Measurements from ENCODE around the gene ABRAXAS1.
"Not testable (repeated sequence)": the region's sequence is repeated elsewhere in the genome, so short reads cannot be mapped to it uniquely, and the experiment has no call there.

The ABRAXAS1 gene

DNA sequence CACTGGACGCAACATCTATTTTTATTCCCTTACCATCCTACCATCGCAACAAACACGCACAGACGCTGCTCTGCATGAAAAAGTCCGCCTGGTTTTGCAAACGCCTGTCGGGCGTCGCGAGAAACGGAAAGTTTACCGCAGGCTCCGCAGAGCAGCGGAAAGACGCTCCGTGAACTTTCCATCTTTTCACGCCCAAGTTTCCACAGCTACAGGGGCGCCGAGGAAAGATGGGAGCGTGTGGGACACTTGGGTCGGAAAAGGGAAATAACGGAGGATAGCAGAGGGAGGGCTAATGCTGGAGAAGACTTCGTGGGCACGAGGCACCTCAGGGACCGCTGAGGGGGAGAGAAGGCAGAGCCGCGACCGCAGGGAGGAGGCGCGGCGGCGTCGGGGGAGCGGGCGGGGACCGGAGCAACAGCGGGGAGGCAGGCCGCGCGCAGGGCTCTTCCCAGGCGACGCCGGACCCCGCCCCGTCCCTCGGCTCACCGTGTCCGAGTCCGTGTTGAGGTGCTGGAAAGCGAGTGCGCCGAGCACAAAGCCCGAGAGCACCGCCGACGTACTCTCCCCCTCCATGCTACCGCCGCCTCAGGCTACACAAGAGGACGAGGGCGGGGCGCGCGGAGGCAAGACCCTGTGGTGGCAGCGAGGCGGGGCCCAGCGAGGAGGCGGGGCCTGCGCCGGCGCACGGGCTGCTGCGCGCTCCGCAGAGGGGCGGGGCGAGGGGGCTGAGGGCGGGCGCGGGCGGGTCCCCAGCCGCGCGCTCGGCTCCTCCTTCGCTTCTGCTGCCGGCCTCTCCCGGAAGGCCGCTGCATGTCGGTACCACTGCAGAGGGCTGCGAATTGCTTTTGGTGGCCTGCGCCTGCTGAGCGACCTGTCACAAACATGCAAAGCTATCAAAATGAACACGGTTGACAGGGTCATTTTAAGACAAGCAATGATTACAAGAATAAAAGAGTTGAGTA lies at the start of gene ABRAXAS1:
TSS of gene ABRAXAS1 (minus strand) at position 601 of the 962 bp plus-strand sequence. CDS start at position 573, 28 bp downstream.
- DNase-seq, result peak; percentile 89

DNA sequence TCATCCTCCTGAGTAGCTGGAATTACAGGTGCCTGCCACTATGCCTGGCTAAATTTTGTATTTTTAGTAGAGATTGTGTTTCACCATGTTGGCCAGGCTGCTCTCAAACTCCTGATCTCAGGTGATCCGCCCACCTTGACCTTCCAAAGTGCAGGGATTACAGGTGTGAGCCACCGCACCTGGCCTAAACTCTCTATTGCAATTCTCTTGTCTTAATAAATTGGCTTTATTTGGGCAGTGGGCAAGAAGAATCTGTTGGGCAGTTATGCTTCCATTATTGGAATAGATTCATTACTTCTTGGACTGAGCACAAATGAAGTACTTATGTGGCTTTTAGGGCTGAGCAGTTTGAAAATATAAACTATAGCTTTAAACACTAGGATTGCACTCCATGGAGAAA lies 42.8 kb upstream of the ABRAXAS1 start:
- no peak for DNase-seq

DNA sequence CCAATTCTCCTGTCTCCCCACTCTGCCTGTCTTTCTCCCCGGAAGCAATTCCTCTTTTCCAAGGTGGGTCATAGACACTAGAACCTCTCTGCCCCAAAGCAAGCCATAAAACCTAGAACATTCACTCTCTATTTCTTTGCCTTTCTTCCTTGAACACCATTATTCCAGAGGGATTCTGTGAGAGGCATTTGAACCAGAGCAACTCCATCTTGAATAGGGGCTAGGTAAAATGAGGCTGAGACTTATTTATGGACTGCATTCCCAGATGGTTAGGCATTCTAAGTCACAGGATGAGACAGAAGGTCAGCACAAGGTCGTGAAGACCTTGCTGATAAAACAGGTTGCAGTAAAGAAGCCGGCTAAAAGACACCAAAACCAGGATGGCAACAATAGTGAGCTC lies 37.3 kb upstream of the ABRAXAS1 start:
- DNase-seq, result no peak

DNA sequence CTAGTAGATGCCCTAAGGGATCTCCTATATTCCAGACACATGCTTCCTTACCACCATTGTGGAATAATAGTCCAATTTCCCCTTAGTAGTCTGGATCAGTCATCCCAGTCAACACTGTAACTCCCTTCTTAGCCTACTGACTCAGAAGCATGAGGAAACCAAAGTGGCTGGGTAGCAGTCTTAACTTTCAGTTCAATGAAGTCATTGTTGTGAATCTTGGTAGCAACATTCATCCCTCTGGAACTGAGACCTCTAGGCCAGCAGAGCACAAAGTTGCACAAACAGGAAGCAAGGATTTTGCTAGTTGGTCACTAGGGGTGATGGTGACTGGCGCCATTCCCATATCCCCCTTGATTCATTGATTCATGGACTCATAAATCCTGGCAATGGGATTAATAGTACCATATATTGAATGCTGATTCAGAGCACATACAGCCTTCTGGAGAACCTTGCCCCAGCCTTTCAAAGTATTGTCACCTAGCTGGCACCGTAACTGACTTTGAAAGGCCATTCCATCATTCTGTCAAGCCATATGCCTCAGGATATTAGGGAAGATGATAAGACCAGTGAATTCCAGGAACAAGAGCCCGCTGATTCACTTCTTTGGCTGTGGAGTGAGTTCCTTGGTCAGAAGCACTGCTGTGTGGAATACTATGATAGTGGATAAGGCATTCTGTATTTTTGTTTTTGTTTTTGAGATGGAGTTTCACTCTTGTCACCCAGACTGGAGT lies 31.3 kb upstream of the ABRAXAS1 start:
- DNase-seq, result no peak

DNA sequence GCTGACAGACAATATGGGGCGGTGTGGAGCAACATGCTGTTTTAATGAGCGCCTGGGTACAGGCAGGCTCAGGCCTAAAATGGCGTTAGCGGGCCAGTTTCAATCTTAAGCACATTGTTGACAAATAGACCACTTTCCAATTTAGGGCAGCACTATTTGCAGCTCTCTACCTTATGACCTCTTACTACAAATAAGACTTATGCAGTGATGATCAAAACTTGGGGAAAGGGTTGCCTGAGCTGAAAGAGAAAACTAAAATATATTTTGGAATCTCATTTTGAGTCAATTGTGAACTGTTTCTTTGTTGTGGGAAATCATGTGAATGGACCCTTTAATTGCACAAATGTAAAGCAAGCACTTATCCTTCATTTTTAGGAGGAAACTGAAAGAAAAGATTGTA lies 25.5 kb upstream of the ABRAXAS1 start:
- no peak for DNase-seq

DNA sequence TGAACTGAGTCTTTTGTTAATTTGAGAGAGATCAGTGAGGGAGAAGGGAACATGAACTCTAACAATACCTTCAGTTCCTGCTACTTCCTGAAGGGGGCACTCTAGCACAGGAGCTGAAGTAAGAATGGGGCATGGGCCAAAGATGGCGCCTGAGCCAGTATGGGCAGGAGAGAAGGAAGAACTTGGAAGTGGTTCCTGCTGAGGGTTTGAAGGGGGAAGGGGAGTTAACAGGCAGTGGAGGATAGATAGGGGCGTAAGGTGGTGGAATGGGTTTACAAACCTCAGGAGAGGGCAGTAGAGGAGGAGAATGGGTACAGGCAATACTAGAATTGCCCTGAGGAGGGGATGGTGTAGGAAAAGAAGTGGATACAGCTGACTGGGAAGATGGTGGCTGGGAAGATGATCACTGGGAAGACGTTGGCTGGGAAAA lies 24.3 kb upstream of the ABRAXAS1 start:
- peak; percentile 6 for DNase-seq

DNA sequence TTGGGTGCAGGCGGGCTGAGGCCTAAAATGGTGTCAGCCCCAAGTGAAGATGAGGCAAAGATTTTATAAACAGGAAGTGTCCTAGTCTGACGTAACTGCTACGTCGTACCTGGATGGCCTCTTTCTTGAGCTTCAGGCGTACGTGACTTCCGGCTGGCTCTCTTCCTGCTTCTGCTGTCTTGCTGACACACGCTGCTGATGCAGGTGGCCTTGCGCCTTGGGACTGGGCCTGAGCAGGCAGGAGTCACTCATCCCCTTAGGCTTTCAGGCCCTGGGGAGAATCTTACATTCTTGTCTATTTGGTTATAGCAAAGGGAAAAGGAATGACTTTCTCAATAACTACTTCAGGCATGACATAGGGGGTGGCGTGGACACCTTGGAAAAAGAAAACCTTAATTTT lies 20.1 kb upstream of the ABRAXAS1 start:
- DNase-seq, result no peak

DNA sequence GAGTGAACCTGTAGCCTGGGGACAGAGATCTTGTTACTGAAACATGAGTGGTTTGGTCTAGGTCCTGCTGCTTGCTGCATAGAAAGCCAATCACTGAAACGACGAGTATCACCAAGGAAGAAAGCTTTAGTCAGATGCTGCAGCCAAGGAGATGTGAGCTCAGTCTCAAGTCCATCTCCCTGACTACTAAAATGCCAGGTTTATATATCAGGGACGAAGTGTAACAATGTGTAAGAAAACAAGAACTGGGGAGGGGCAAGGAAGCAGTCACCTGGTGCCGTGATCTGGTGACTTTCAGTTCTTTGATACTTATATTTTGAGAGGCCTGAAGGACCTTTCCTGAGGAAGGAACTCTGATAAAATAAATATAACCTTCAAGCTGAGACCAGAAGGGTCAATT lies 19.6 kb upstream of the ABRAXAS1 start:
- no peak for DNase-seq

DNA sequence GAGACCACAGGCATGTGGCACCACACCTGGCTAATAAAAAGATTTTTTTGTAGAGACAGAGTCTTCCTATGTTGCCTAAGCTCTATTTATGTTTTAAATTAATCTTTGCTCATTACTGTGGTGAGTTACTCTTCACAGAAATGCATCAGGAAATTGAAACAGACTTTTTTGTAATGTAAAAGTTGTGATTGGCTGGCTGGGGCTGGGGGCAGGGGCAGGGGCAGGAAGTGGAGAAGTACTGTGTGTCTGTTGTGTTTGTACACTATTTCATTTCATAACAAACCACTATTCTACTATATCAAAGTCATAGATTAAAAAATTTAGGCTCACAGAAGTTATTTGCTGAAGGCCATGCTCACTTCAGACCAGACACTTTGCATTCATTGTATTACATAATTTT lies 19.1 kb upstream of the ABRAXAS1 start:
- DNase-seq, result no peak

DNA sequence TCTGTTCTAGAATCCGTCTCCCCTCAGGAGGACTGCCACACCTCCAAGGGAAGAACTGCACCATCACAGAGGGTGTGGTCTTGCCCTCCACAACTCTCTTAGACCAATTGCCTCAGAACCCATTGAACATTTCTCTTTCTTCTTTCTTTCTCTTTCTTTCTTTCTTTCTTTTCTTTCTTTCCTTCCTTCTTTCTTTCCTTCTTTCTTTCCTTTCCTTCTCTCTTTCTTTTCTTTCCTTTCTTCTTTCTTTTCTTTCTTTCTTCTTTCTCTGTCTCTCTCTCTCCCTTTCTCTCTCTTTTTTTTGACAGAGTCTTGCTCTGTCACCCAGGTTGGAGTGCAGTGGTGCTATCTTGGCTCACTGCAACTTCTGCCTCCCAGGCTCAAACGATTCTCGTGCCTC lies 16.8 kb upstream of the ABRAXAS1 start:
- DNase-seq, result not testable (repeated sequence)

DNA sequence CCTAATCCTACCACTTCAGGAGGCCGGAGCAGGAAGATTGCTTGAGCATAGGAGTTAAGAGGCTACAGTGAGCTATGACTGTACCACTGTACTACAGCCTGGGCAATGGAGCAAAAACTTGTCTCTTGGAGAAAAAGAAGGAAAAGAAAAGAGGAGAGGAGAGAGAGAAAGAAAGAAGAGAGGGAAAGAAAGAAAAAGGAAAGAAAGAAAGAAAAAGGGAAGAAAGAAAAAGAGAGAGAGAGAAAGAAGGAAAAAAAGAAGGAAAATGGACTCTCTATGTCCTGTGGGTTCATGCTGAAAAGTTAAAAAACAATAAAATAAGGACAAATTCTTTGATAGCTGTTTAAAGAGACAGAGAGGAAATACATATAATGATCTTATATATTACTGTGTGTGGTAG lies 13.3 kb upstream of the ABRAXAS1 start:
- no peak for DNase-seq

DNA sequence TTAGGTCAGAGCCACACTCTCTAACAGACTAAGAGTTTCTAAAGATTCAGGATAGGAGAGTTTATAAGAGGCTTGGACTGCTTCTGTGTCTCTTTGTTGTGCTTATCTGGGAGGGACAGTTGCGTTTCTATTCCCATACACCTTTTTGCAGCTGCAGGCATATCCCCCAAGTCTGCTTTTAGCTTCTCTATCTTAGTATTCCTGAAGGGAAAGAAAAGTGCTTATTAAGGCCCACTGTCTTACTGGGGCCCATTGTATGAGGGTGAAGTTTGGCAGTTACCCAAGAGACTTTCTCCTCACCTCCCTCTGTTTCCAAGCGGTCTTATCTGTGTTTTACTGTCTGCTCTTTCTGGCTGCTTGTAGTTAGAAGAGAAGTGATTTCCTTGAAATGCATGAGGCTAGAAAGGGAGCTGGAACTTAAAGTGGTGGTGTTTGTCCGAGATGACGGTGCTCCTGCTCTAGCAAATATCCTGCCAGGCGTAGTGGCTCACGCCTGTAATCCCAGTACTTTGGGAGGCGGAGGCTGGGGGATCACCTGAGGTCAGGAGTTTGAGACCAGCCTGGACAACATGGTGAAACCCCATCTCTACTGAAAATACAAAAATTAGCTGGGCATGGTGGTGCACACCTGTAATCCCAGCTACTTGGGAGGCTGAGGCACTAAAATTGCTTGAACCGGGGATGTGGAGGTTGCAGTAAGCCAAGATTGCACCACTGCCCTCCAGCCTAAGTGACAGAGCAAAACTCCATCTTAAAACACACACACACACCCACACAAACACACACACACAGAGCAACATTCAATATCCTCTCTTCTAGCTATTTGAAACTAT lies 11.4 kb upstream of the ABRAXAS1 start:
- not testable (repeated sequence) for DNase-seq

DNA sequence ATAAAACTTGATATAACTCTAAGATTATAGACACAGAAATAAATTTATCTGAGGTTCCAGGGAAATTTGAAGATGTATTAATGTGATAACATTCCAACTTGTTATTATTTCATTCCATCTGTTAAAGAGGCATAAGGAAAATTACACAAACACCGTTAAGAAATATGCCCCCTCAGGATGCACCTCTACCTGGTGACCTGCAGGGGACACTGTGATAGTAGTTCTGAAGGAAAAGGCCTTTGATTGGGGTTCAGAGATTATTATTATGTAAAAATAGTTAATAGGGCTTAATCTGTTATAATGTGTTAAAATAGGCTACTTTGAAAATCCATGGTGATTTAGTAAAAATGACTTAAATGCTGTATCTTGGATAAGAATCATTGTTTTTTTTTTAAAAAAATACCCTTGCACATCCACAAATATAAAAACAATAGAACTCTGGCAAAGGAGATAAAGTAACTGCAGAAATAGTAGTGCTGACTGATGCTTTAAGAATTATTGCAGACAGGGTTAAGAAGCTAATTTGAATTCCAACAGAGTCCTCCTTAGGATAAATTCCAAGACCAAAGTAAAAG lies 6.1 kb upstream of the ABRAXAS1 start:
- peak; percentile 2 for DNase-seq

DNA sequence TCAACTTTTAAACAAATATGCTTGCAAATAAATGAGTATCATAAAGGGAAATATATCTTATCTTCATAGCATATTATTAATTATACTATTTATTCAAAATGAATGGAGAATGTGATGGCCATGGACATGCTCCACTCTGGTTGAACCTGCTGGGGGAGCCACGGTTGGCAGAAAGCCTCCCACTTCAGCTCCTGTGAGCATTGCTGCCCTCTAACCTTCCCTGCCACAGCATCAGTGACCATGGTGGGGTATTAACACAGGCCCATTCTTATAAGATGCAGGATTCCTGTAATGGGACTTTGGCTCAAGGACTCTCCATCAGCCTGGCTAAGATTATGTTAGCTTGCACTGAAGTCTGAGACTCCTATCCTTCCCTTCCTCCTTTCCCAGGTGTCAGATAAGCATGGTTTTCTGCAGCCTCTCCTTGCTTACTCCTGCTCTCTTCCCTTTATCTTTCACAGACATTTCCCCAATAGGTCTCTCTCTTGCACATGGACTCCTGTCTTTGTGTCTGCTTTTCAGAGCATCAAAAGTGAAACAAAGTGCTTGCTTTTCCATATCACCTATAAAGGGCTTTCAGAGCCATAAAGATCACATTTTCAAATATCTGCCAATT lies 4.9 kb upstream of the ABRAXAS1 start:
- no peak for DNase-seq

DNA sequence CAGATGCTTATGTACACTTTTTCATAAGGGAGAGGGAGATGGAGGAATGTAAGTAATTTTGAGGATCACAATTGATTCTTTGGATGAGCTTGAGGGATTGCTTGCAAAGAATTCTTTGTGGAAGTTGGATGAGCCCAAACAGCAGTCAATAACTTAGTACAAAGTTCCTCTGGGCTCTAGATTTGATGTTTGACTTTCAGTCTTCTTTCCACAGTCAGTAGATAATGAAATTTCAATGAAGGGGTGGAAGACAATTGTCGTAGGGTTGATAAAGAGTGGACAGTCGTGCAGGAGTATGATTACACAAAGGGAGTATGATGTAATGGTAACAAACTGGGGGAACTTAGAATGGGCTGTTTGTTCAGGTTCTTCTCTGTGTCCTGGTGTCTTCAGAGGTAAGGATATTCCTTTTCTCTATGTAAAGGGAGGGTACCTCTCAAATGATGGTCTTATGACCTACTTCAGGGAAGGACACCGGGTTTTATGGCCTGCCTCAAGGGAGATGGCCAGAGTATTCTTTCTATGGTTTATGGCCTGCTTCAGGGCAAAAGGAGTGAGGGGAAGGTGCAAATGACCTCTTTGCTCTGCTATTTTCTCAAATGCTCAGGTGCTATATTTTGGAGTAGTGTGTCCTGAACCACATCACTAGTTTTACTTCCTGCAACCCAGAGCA lies 1.7 kb upstream of the ABRAXAS1 start:
- no peak for DNase-seq

DNA sequence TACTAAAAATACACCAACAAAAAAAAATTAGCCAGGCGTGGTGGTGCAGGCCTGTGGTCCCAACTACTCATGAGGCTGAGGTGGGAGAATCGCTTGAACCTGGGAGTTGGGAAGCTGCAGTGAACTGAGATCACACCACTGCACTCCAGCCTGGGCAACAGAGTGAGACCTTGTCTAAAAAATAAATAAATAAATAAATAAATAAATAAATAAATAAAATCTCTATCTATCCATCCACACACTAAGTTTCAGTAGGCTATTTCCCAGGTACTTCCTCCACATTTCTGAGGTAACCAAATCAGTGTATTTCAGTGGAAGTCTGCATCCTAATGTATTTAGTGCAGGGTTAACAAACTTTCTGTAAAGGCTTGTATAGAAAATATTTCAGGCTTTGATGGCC lies 10.9 kb downstream of the ABRAXAS1 start:
- no peak for DNase-seq

DNA sequence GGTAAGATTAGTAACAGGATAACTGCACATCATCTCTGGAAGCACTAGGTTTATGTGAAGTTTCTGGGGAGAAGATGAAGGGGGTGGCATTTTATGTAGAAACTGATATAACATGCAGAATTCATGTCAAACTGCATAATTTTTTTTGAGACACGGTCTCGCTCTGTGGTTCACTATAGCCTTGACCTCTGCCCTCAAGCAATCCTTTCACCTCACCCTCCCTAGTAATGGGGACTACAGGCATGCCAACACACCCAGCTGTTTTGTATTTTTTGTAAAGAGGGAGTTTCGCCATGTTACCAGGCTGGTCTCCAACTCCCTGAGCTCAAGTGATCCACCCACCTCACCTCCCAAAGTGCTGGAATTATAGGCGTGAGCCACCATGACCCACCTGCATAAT lies 11.5 kb downstream of the ABRAXAS1 start:
- no peak for DNase-seq

DNA sequence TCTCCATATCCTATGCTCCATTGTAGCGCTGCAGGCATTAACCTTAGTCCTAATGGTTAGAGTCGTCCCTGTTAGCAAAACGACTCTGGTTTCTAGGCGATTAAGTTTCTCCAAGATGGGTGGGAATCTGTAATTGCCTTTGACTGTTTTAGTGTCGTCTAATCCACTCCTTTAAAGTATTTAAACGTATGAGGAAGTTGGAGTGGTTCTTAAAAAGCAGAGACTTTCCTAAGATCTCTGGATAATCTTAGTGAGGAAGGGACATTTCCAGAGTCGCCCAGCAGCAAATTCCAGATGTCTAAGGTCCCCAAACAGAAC lies 28.8 kb downstream of the ABRAXAS1 start:
- no peak for DNase-seq

DNA sequence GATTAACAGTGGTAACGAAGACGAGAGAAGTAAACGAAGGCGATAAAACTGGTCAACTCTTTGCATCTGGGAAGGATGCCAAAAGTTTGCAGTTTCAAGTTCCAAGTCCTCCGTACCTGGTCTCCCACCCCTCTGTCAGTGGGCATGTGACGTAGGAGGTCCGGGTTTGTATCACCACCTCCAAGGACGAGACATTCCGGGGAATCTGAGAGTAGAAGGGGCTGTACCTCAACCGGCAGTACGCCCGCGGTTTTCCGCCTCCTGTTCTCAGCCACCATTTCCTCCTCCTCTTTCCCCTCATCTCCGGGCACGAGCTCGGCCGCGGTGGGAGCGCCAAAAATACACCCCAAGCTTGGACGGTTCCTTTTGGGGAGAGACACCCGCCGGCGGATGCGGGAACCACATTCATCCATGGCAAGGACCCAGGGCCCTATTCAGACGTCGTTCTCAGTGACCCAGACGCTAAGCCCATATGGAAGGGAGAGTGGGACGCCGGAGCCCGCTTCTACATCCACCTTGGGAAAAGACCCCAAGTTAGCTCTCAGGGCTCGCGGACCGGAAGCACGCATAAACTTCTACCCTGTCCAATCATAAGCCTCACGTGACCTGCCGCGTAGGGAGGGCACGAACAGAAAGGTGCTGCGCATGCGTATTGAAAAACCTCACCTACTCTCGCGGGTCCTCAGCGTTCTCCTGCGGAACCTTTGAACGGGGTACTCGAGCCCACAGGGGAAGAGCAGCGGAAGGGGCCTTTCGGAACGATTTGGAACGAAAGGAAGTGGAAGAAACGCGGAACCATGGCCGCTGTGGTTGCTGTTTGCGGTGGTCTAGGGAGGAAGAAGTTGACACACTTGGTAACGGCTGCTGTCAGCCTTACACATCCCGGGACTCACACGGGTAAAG lies 29.4 kb downstream of the ABRAXAS1 start, which contains the start of the genes HELQ and MRPS18C:
TSS of gene HELQ (minus strand) at position 543 of the 903 bp plus-strand sequence. CDS start at position 413, 130 bp downstream.
TSS of gene MRPS18C (plus strand) at position 778 of the 903 bp plus-strand sequence. CDS start at position 798, 20 bp downstream.
- DNase-seq, result peak; percentile 97

DNA sequence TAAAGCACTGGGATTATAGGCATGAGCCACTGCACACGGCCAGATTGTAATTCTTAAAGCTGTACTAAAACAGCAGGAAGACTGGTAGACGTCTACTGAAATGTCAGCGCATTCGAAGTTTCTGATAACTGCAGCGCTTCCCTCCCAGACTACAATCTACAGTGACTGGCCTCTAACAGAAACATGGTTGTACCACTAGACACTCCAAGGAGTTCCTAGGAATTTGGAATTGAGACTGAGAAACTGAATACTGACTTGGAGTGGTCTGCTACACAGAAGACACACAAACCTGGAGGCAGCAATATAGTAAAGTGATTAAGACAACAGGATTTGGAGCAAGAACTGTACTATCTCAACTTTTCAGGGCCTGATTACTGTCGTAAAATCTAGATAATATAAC lies 30.2 kb downstream of the ABRAXAS1 start:
- DNase-seq, result no peak
